LNCAP (cell line): ENCODE results near the gene SPSB4.

Source experiments
- TF ChIP-seq, protein P1 (sequence below): fragments of 450-650 bp; IDR thresholded peaks from 2 replicates; pipeline ENCODE4 v1.5.1; 2017; ENCODE audit warnings: mild to moderate bottlenecking

The SPSB4 gene

DNA sequence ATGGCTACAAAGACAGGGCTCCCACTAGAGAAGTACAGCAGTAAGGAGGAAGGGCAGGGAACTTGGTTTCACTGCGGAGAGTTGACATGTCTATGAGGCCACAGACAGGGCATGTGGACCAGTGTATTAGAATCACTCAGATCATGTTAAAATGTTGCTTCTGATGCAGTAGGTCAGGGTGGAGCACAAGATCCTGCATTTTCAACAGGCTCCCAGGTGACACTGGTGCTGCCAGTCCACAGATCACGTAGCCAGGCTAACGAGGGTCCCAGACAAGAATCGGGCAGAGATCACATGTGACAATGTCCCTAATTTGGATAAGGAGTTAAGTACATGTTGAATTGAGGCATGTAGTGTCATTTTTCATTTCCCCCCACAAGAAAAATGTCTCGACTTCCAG is 73.6 kb downstream of the SPSB4 start:
- TF ChIP-seq, protein P1, sequence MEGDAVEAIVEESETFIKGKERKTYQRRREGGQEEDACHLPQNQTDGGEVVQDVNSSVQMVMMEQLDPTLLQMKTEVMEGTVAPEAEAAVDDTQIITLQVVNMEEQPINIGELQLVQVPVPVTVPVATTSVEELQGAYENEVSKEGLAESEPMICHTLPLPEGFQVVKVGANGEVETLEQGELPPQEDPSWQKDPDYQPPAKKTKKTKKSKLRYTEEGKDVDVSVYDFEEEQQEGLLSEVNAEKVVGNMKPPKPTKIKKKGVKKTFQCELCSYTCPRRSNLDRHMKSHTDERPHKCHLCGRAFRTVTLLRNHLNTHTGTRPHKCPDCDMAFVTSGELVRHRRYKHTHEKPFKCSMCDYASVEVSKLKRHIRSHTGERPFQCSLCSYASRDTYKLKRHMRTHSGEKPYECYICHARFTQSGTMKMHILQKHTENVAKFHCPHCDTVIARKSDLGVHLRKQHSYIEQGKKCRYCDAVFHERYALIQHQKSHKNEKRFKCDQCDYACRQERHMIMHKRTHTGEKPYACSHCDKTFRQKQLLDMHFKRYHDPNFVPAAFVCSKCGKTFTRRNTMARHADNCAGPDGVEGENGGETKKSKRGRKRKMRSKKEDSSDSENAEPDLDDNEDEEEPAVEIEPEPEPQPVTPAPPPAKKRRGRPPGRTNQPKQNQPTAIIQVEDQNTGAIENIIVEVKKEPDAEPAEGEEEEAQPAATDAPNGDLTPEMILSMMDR, result no peak

DNA sequence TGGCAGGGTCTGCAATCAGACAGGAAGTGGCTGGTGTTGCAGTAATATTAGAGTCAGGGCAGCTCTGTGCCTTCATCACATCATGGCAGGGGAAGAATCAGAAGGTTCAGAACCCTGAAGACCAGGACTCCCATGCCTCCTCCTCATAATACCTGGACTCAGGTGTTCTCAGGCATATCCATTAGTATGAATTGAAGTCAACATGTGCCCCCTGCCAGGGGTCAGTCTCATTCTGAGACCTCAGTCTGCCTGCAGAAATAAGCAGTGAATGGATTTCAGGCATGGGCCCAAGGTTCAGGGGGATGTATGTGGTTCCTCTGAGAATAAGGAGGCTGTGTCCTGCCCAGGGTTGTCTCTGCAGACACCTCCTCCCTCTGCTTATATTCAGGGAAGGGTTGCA is 74.2 kb downstream of the SPSB4 start:
- TF ChIP-seq, protein P1, result no peak

DNA sequence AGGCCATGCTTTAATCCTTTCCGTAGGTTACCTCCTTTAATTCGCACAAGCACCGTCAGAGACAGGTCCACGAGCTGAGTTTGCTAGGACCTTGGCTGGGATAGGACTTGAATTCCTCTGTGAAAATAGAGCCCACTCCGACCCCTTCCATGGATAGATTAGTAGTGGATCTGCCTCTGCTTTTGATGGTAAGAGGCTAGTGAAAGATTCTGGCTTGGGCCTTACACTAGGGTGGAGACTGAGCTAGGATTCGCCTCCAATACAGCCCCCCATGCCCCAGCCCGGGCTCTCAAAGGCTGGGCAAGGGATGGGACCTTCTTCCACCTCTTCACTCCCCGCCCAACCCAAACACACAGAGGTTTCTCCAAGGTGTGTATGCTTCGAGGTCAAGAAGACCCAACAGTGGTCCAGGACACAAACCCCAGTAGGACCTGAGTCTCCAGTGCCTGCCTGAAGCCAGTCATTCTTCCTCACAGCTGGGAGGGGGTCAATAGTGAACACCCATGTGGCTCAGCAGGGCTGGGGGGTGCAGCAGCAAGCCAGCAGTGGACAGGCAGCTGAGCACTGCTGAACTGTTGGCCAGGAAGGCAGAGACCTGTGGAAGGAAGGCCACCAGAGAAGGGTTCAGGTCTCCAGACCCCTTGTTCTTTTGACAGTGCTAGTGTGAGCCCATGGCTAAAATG is 75.7 kb downstream of the SPSB4 start:
- TF ChIP-seq, protein P1, result no peak

DNA sequence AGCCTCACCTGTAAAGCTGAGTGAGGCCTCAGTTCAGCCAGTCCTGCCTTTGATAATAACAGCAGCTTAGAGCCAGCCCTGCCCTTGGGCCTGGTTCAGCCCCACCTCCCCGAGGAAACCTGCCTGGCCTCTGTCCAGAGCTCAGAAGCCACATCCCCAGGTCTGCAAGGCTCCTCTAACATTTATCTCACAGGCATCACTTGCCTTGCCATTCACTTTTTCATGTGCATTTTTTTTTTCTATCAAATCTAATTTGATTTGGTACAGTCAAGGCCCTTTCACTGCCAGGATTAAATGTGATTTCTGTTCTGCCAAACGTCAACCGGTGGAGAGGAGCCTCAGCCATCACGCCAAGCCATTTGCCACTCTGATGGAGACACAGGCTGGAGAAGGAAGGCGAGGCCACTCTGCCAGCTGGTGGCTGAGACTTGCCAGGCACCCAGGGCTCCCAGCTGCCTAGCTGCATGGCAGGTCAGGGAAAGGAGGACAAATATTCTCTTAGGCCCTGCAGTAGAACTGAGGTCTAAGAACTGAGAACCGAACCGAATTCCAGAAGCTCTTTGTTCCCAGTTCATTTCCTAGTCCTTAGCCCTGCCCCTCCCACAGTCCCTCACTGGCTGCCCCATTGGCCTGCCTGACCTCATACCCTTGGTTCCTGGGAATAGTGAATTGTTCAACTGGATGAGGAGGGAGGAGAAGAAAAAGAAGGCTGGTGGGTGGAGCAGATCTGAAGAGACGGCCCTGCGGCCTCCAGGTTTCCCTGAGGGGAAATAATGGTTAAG is 76.4 kb downstream of the SPSB4 start:
- TF ChIP-seq, protein P1, result no peak

- TF ChIP-seq, protein P1, result no peak
Measured at GRCh38 chr3:141128126-141128777, 77.1 kb downstream of the SPSB4 start.

GRCh38 chr3:141129049-141129448 is 77.9 kb downstream of the SPSB4 start:
- TF ChIP-seq, protein P1, result no peak

GRCh38 chr3:141129541-141130011 is 78.4 kb downstream of the SPSB4 start:
- TF ChIP-seq, protein P1, result no peak
